GM19099 (cell line): ENCODE data around the gene MCIDAS.

Experiments used
- POLR2A ChIP-seq: IDR thresholded peaks from 3 replicates; pipeline ENCODE4 v1.6.1; 2011; ENCODE audit warnings: low read depth; ENCODE audit not compliant: insufficient read length; ENCODE audit errors: extremely low read depth

Gene MCIDAS

DNA sequence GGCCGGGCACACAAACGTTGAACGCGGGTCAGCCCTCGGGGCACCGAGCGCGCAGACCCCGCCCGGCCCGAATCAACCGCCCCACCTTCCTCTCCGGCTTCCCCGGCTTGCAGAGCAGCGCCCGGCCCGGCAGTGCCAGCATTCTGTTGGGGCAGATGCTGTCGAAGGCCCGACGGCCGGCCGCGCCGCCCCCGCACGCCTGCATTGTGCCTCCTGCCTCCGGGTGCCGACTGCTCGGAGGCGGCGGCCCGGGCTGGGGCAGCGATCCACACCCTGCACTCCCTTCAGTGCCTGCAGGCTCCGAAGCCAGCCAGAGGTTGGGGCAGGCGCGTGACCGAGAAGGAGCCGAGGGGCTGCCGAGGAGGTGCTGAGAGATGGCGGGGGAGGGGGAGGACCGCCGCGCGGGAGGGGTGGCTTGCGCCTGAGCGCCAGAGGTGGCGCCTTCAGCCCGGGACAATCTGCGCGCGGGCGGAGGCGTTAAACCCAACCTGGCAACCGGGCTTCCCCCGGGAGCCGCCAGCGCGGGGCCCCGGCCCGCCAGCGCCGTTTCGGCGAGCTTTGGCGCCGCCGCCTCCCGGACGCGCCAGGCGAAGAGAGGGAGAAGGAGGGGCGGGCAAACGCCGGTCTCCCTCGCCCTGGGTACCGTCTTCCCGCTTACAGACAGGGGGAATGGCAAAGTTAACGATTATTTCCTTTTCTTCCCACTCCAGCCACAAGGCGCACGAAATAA is at the start of gene MCIDAS:
MCIDAS (minus strand) TSS at position 382 of the 730 bp plus-strand sequence; CDS start at position 205, 177 bp downstream.
- TF ChIP-seq POLR2A: no peak

DNA sequence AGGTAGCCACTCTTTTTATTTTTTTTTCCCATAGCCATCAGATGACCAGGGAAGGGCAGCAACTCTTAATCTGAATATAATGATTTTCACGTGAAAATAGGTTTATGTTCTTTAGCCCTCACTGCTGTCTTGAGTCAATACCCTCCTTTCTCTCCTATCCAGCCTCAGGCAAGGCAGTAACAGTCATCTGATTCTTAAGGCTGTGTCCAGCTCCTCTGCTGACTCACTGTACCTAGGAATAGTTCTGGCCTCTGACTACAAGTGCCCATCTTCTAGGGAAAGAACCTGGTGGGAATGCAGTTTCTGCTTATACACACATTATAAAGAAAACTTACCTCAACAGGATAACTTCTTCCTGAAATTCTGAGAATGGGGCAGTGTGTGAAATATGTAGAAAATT is 49.7 kb upstream of the MCIDAS start:
- no peak for TF ChIP-seq POLR2A

GRCh38 chr5:55258339-55258738 is 31.2 kb upstream of the MCIDAS start:
- TF ChIP-seq POLR2A: no peak

DNA sequence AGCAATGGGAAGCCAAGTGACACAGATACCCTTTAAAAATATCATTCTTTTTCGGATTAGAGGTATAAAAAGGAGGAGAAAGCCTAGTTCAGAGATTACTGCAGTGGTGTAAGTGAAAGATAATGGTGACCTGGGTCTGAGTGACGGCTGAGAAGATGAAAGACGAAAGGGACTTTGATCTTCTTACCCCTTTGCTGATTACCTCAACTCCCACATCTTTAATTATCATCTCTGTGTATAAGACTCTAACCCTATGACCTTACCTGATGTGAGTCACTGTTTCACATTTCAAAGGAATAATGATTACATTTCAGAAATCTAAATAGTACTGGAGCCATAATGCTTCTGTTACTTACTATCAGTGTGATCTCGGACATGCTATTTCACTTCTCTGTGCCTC is 27.7 kb upstream of the MCIDAS start:
- no peak for TF ChIP-seq POLR2A

GRCh38 chr5:55250064-55250463 is 22.9 kb upstream of the MCIDAS start:
- no peak for TF ChIP-seq POLR2A

- TF ChIP-seq POLR2A: no peak
These were observed 14.6 kb upstream of the MCIDAS start for GRCh38 chr5:55241746-55242145.

- TF ChIP-seq POLR2A: no peak
These were observed 9.7 kb upstream of the MCIDAS start for GRCh38 chr5:55236800-55237199.

GRCh38 chr5:55234121-55234700 is 7.1 kb upstream of the MCIDAS start:
- TF ChIP-seq POLR2A: no peak

GRCh38 chr5:55232985-55233928 is 6.1 kb upstream of the MCIDAS start, which contains the start of gene CCNO:
Gene CCNO, minus strand, starts transcription at chr5:55233608. Its CDS starts 85 bp downstream, at chr5:55233523.
- no peak for TF ChIP-seq POLR2A

DNA sequence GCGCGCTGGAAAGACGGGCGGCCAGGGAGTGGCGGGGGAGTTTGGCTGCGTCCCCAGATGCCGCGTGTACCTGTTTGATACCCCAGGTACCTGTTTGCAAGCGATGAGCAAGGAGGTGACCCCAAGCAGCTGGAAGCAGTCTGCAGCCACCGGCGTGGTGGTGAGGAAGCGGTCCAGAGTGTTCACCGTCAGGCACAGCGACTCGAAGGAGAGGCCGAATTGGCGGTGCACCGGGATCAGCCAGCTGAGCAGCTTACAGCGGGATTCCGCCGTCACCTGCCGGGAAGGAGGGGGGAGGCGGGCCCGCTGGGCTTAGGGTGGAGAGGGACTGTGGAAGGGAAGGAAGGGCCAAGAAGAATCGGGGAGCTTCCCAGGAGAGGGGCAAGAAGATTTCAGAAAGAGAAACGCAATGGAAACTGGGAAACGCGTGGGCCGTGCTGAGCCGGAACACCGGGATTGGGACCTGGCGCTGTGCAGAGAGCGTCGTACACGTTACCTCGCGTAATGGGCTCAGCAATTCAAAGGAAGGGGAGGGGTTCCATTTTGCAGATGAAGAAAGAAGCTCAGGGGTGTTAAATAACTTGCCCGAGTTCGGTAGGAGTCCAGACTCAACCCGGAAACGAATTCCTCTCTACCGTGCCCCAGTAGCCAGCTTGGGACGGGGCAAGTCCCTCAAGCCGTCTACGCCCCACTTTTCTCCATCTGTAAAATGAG is 5.3 kb upstream of the MCIDAS start:
- TF ChIP-seq POLR2A: no peak

GRCh38 chr5:55231919-55232270 is 4.8 kb upstream of the MCIDAS start:
- TF ChIP-seq POLR2A: no peak

DNA sequence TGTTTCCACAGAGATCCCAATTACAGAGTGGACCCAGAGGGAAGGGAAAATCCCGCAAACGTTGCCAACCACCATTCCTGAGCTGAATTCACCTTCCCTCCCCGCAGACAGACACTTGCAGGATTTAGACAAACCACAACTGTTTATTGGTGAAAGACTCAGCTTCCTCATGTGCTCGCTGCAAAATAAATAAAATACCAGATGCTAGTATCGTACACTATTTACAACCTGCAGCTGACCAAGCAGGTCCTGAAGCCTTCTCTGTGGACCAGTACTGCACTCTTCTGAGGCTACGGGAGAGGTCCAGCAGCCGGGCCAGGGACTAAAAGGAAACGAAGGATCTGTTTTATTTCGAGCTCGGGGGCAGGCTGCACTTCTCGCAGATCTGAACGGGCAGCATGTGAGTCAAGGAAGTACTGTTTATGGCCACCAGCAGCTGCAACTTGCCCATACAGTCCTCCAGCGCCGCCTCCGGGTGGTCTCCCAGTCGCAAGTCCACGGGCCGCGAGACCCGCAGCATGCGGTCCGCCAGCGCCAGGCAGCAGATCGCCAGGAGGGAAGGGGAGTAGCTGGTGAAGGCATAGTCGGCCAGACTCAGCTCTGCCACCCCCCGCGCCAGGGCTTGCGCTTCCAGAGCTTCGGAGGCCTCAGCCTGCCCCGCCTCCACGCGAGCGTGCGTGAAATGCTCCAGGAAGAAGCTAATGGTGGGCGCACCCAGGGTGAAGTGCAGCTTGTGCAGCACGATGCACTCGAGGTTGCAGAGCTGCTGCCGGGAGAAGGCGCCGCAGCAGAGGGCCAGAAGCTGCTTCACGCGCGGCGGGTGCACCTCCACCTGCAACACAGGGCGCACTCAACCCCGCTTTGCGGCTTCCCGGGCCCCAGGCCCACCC is 4.2 kb upstream of the MCIDAS start:
- no peak for TF ChIP-seq POLR2A

DNA sequence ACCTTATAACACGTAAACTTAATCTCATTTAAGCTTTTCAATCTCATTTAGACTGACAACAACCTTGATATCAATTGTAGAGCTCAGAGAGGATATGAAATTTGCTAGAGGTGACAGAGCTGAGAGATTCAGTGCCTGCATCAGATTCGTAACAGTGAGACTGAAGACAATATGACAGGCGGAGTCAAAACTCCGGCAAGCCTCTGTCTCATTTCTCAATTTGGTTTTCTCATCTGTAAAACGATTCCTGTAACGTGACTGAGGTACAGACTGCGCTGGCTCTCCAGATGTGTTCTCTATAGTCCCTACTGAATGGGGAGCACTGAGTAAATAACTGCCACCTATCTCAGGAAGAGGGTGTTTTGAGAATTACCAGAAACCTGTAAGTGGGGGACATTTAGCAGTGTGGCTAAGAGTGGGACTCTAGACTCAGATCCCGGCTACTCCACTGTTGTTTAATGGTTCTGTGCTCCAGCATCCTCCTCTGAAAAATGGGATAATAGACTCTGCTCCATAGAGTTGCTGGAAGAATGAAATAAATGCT is 3.0 kb upstream of the MCIDAS start:
- no peak for TF ChIP-seq POLR2A

- TF ChIP-seq POLR2A: no peak
These were observed 732 bp upstream of the MCIDAS start for GRCh38 chr5:55227664-55228430.
